ENCODE results near the gene PRCD.
"Not testable (repeated sequence)": the region's sequence is repeated elsewhere in the genome, so short reads cannot be mapped to it uniquely, and the experiment has no call there.

The PRCD gene

DNA sequence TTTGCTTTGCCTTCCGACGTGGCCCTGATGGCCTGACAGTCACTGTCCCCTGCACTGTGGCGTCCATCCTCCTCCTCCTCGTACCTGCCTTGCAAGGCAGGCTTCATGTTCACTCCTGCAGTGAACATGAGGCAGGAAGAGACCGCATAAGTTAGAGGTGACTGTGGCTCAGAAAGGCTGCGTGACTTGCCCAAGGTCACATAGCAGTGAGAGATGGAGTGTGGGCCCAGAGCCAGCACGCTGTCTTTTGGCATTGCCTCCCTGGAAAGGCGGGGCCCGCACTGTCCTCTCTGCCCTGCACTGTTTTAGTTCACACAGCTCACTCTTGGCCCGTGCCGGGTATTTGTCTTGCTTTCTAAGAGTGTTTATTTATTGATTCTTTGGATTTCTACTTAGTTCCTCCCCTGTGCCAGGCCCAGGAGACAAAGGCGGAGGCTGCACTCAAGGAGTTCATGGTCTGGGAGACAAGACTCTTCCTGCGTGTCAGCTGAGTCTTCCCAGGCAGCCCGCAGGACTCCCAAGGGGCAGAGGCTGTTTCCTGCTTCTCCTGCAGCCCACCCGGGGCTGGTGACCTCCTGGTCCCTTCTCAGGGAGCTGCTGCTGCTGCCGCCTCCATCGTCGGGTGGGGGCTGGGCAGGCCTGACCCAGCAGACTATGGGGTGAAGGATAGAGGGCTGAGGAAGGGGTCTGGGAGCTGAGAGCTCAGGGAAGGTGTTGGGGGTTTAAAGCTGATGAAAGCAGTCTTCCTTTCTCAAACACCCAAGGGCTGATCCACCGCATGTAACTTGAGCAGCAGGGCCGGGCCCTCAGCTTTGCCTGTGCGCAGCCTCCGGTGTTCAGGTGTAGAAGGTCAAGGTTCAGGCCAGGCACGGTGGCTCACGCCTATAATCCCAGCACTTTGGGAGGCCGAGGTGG lies 15.0 kb upstream of the PRCD start:
- no peak overlapping the region for H3K4me3 ChIP-seq (ENCODE audit: low read depth, low read length)
- DNase-seq (ENCODE audit: low read depth): peak; percentile 58
- TF ChIP-seq CTCF (conservative IDR thresholded peaks at IDR 0.05; ENCODE audit: low read depth, low read length): no peak

DNA sequence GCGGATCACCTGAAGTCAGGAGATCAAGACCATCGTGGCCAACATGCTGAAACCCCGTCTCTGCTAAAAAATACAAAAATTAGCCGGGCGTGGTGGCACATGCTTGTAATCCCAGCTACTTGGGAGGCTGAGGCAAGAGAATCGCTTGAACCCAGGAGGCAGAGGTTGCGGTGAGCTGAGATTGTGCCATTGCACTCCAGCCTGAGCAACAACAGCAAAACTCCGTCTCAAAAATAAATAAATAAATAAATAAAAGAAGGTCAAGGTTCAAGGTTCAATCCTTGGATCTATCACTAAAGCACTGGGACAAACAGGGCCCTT lies 14.4 kb upstream of the PRCD start:
- H3K4me3 ChIP-seq (ENCODE audit: low read depth, low read length); DNase-seq (ENCODE audit: low read depth): not testable (repeated sequence)

DNA sequence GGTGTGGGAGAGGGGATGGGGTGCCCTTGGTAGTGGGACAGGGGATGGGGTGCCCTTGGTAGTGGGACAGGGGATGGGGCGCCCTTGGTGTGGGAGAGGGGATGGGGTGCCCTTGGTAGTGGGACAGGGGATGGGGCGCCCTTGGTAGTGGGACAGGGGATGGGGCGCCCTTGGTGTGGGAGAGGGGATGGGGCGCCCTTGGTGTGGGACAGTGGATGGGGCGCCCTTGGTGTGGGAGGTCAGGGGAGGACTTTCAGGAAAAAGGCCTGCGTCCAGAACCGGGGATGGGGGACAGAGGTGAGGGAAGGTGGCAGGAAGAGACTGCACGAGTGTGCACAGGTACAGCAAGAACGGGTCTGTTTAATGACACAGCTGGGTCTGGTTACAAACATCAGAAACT lies 12.8 kb upstream of the PRCD start:
- not testable (repeated sequence) for DNase-seq (ENCODE audit: low read depth); H3K4me3 ChIP-seq (ENCODE audit: low read depth, low read length)

- peak; percentile 82 for DNase-seq (ENCODE audit: low read depth)
- no peak overlapping the region for H3K4me3 ChIP-seq (ENCODE audit: low read depth, low read length)
- peak; percentile 28 for TF ChIP-seq CTCF (conservative IDR thresholded peaks at IDR 0.05; ENCODE audit: low read depth, low read length)
These were observed 12.3 kb upstream of the PRCD start for GRCh38 chr17:76527430-76528111.

DNA sequence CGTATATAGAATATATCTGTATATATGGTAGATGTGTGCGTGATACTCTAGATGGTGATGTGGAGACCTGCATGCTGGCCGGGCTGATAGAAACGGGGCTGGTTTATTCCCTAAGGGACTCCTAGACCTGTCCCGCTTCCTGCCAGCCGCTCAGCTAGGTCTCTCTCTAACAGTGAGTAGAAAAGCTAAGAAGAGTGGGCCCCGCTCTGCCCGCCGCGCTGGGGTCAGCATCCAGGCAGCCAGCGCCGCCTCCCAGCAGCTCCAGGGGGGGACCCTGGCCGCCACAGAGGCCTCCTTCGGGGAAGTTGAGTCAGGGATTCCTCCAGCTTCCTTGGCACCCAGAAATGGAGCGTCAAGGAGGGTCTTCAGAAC lies 11.7 kb upstream of the PRCD start:
- TF ChIP-seq CTCF (conservative IDR thresholded peaks at IDR 0.05; ENCODE audit: low read depth, low read length): no peak
- H3K4me3 ChIP-seq (ENCODE audit: low read depth, low read length): no peak overlapping the region
- no peak for DNase-seq (ENCODE audit: low read depth)

DNA sequence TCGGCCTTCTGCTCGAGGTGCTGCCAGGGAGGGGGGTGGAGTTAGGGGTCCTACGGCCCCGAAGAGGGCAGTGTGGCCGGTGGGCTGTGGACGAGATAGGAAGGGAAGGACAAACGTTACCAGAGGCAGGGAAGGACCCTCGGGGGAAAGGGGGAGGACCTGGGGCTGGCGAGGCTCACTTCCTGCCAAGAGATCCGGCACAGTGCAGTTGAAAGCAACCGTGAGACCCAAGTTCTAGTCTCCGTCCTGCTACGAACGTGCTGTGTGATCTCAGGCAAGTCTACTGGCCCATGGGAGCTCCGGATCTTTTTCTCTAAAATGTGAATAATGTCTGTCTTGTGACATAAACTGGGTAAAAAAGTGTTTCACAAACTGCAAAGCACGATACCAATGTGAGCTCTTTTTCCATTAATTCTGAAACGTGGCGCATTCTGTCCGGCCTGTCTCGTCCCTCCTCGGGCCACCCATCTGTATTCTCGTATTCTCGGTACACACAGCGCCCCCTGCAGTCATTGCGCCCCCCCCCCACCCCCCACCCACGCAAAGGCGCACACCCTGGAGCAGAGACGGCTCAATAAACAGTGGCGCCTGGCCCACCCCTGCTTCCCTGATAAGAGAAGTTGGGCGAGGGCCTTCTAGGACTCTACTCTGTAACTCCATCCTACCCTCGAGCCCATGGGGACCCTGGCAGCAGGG lies 11.2 kb upstream of the PRCD start:
- DNase-seq (ENCODE audit: low read depth): peak; percentile 44
- H3K4me3 ChIP-seq (ENCODE audit: low read depth, low read length): no peak overlapping the region
- TF ChIP-seq CTCF (conservative IDR thresholded peaks at IDR 0.05; ENCODE audit: low read depth, low read length): peak; percentile 12

- peak; percentile 78 for DNase-seq (ENCODE audit: low read depth)
- H3K4me3 ChIP-seq (ENCODE audit: low read depth, low read length): no peak overlapping the region
- TF ChIP-seq CTCF (conservative IDR thresholded peaks at IDR 0.05; ENCODE audit: low read depth, low read length): peak; percentile 3
These were observed 10.4 kb upstream of the PRCD start for GRCh38 chr17:76529224-76530094.

Data from choroid plexus epithelial cell (primary cell).